Parathyroid adenoma (tissue), 2 donors: Measurements from ENCODE around the gene KIF14.

Experiments used
- H2AFZ ChIP-seq: fragments of 300-600 bp; sonication (generic); one replicate; pipeline ENCODE4 v1.7.0; 2017; ENCODE audit warnings: antibody characterized with exemption, mild to moderate bottlenecking
- H3K27ac ChIP-seq: fragments of 300-600 bp; sonication (generic); one replicate; pipeline ENCODE4 v1.7.0; 2017
- H3K27me3 ChIP-seq: fragments of 300-600 bp; sonication (generic); one replicate; pipeline ENCODE4 v1.7.0; 2017; ENCODE audit warnings: low read length; ENCODE audit not compliant: control insufficient read depth, insufficient read depth
- H3K36me3 ChIP-seq: fragments of 300-600 bp; sonication (generic); one replicate; pipeline ENCODE4 v1.7.0; 2017; ENCODE audit warnings: low read length; ENCODE audit not compliant: control insufficient read depth, insufficient read depth
- H3K4me1 ChIP-seq: fragments of 300-600 bp; sonication (generic); one replicate; pipeline ENCODE4 v1.7.0; 2017; ENCODE audit warnings: control low read depth
- H3K4me2 ChIP-seq: fragments of 300-600 bp; sonication (generic); one replicate; pipeline ENCODE4 v1.7.0; 2017; ENCODE audit warnings: low read length
- H3K4me3 ChIP-seq: fragments of 300-600 bp; sonication (generic); one replicate; pipeline ENCODE4 v1.7.0; 2017; ENCODE audit warnings: low read depth, low read length
- H3K79me2 ChIP-seq: fragments of 300-600 bp; sonication (generic); one replicate; pipeline ENCODE4 v1.7.0; 2017; ENCODE audit warnings: control low read depth
- H3K9ac ChIP-seq: fragments of 300-600 bp; sonication (generic); one replicate; pipeline ENCODE4 v1.7.0; 2017; ENCODE audit warnings: mild to moderate bottlenecking
- H3K9me3 ChIP-seq: fragments of 300-600 bp; sonication (generic); one replicate; pipeline ENCODE4 v1.7.0; 2017; ENCODE audit warnings: low read length; ENCODE audit not compliant: control insufficient read depth
- CTCF ChIP-seq: fragments of 300-600 bp; sonication (generic); IDR thresholded peaks from one replicate; pipeline ENCODE4 v1.7.0; 2017; ENCODE audit warnings: antibody characterized with exemption, mild to moderate bottlenecking
- donor health status: primary hyperparathyroidism.

KIF14 gene

DNA sequence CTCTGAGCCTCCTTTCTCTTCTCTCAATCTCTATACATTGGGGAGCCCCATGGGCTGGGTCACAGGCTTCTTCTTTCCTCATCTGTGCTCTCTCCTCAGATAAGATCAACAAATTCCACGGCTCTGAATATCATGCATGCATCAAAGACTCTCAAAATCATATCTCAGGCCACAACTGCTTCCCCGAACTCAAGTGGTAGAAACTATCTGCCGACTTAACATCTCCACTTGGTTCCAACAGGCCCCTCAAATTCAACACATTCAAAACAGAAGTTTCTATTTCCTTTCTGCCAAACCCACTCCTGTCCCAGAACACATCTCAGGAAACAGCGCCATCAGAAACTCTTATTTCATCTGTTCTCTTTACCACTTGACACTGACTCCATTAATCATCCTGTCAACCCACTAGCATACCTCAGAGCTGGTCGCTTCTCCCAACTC lies 32.5 kb upstream of the KIF14 start:
- no peak overlapping the region for H3K4me2 ChIP-seq
- H2AFZ ChIP-seq = no peak overlapping the region
- H3K79me2 ChIP-seq = no peaks in the 10 kb centered on the region
- no peak overlapping the region for H3K27ac ChIP-seq
- no peaks in the 10 kb centered on the region for H3K27me3 ChIP-seq
- no peaks in the 10 kb centered on the region for H3K9me3 ChIP-seq
- H3K4me1 ChIP-seq = no peaks in the 10 kb centered on the region
- no peak overlapping the region for H3K4me3 ChIP-seq
- no peak for TF ChIP-seq CTCF
- H3K36me3 ChIP-seq = no peaks in the 10 kb centered on the region
- H3K9ac ChIP-seq = no peak overlapping the region

GRCh38 chr1:200652378-200652777 lies 31.8 kb upstream of the KIF14 start:
- Histone ChIP-seq H3K79me2 (no peaks in the 10 kb centered on the region), H3K4me2 (no peak overlapping the region), H3K9ac (no peak overlapping the region), H3K36me3 (no peaks in the 10 kb centered on the region), H3K27ac (no peak overlapping the region), H2AFZ (no peak overlapping the region), H3K27me3 (no peaks in the 10 kb centered on the region), H3K4me3 (no peak overlapping the region), H3K9me3 (no peaks in the 10 kb centered on the region), H3K4me1 (no peaks in the 10 kb centered on the region)
- no peak for TF ChIP-seq CTCF

- Histone ChIP-seq H3K4me3 (no peak overlapping the region), H2AFZ (no peak overlapping the region), H3K36me3 (no peaks in the 10 kb centered on the region)
Measured at GRCh38 chr1:200646515-200646914, 26.0 kb upstream of the KIF14 start.

GRCh38 chr1:200644021-200644420 lies 23.5 kb upstream of the KIF14 start:
- no peak overlapping the region for H3K9ac ChIP-seq
- H3K27ac ChIP-seq = no peak overlapping the region
- H3K4me3 ChIP-seq = no peak overlapping the region
- no peaks in the 10 kb centered on the region for H3K36me3 ChIP-seq
- H3K4me2 ChIP-seq = no peak overlapping the region
- H3K4me1 ChIP-seq = peaks cover 2% of the 10 kb centered on the region
- H3K79me2 ChIP-seq = no peaks in the 10 kb centered on the region
- no peak overlapping the region for H2AFZ ChIP-seq
- no peaks in the 10 kb centered on the region for H3K9me3 ChIP-seq
- no peaks in the 10 kb centered on the region for H3K27me3 ChIP-seq
- no peak for TF ChIP-seq CTCF

More at GRCh38 chr1:200646515-200646914, 26.0 kb upstream of the KIF14 start:
- Histone ChIP-seq H3K9ac (no peak overlapping the region), H3K27me3 (no peaks in the 10 kb centered on the region), H3K4me1 (no peaks in the 10 kb centered on the region), H3K9me3 (no peaks in the 10 kb centered on the region), H3K79me2 (no peaks in the 10 kb centered on the region), H3K27ac (no peak overlapping the region), H3K4me2 (no peak overlapping the region)
- no peak for TF ChIP-seq CTCF

- Histone ChIP-seq H3K4me1 (peaks cover 2% of the 10 kb centered on the region), H3K9ac (no peak overlapping the region), H3K9me3 (no peaks in the 10 kb centered on the region), H3K79me2 (no peaks in the 10 kb centered on the region), H3K27ac (no peak overlapping the region), H3K4me2 (no peak overlapping the region), H3K27me3 (no peaks in the 10 kb centered on the region), H3K36me3 (no peaks in the 10 kb centered on the region), H2AFZ (no peak overlapping the region), H3K4me3 (no peak overlapping the region)
- no peak for TF ChIP-seq CTCF
Measured at GRCh38 chr1:200642481-200642880, 21.9 kb upstream of the KIF14 start.
